Type B pancreatic cell (in vitro differentiated cells): ENCODE data around the gene FOXB1. TPM values are rescaled to one million over a fixed set of nuclear protein-coding genes. Genes with fewer than 3 reads are reported as not detected.

Experiments
- DNase-seq: peaks from one replicate; pipeline ENCODE4 v3.0.0; 2021; ENCODE audit warnings: mixed read lengths; ENCODE audit not compliant: unreplicated experiment; ENCODE audit errors: extremely low spot score
- H3K27ac Mint-ChIP-seq: 2 replicates; pipeline ENCODE4 v1.8.0; 2021; ENCODE audit warnings: mild to moderate bottlenecking, mixed read lengths
- H3K27me3 Mint-ChIP-seq: 2 replicates; pipeline ENCODE4 v1.8.0; 2021; ENCODE audit warnings: mixed read lengths
- H3K36me3 Mint-ChIP-seq: 2 replicates; pipeline ENCODE4 v1.8.0; 2021; ENCODE audit warnings: mixed read lengths
- H3K4me1 Mint-ChIP-seq: one replicate; pipeline ENCODE4 v1.8.0; 2021; ENCODE audit warnings: mixed read lengths; ENCODE audit not compliant: unreplicated experiment
- H3K4me3 Mint-ChIP-seq: 2 replicates; pipeline ENCODE4 v1.8.0; 2021; ENCODE audit warnings: mild to moderate bottlenecking, mixed read lengths
- H3K9me3 Mint-ChIP-seq: 2 replicates; pipeline ENCODE4 v1.8.0; 2021; ENCODE audit warnings: mixed read lengths
- CTCF ChIP-seq: fragments of 200-600 bp; sonication (generic); conservative IDR thresholded peaks from 2 replicates; pipeline ENCODE4 v1.5.0; 2021; ENCODE audit warnings: antibody characterized with exemption, mild to moderate bottlenecking
- total RNA-seq: library from RNA; stranded (reverse); gene quantifications from 2 replicates; pipeline ENCODE4 v1.2.1, GENCODE V29; 2021; ENCODE audit warnings: low replicate concordance

FOXB1 gene
- total RNA-seq, 1 donor from 2014 or later = 0.60 TPM

- no peak for DNase-seq
- peaks cover 47% of the 10 kb centered on the region for H3K27me3 Mint-ChIP-seq
Measured at GRCh38 chr15:60035344-60035743, 31.2 kb downstream of the FOXB1 start.

GRCh38 chr15:60039316-60039715 lies 35.2 kb downstream of the FOXB1 start:
- Mint-ChIP-seq H3K9me3 (no peaks in the 10 kb centered on the region), H3K27me3 (peaks cover 52% of the 10 kb centered on the region), H3K4me3 (no peak overlapping the region), H3K4me1 (no peaks in the 10 kb centered on the region), H3K36me3 (no peaks in the 10 kb centered on the region), H3K27ac (no peak overlapping the region)
- TF ChIP-seq CTCF = no peak
- no peak for DNase-seq

More at GRCh38 chr15:60035344-60035743, 31.2 kb downstream of the FOXB1 start:
- H3K9me3 Mint-ChIP-seq = no peaks in the 10 kb centered on the region
- no peak for TF ChIP-seq CTCF
- no peaks in the 10 kb centered on the region for H3K36me3 Mint-ChIP-seq
- no peaks in the 10 kb centered on the region for H3K4me1 Mint-ChIP-seq
- no peak overlapping the region for H3K27ac Mint-ChIP-seq
- no peak overlapping the region for H3K4me3 Mint-ChIP-seq

GRCh38 chr15:60043744-60044435 lies 39.8 kb downstream of the FOXB1 start:
- H3K27me3 Mint-ChIP-seq = peaks cover 63% of the 10 kb centered on the region
- H3K27ac Mint-ChIP-seq = no peak overlapping the region
- no peaks in the 10 kb centered on the region for H3K4me1 Mint-ChIP-seq
- TF ChIP-seq CTCF = no peak
- DNase-seq = no peak
- no peaks in the 10 kb centered on the region for H3K36me3 Mint-ChIP-seq
- no peak overlapping the region for H3K4me3 Mint-ChIP-seq
- no peaks in the 10 kb centered on the region for H3K9me3 Mint-ChIP-seq

GRCh38 chr15:60044636-60045270 lies 40.6 kb downstream of the FOXB1 start:
- H3K4me3 Mint-ChIP-seq = no peak overlapping the region
- H3K9me3 Mint-ChIP-seq = peaks cover 2% of the 10 kb centered on the region
- peaks cover 55% of the 10 kb centered on the region for H3K27me3 Mint-ChIP-seq
- H3K4me1 Mint-ChIP-seq = no peaks in the 10 kb centered on the region
- TF ChIP-seq CTCF = no peak
- H3K36me3 Mint-ChIP-seq = no peaks in the 10 kb centered on the region
- H3K27ac Mint-ChIP-seq = no peak overlapping the region
- no peak for DNase-seq

- no peak for TF ChIP-seq CTCF
- Mint-ChIP-seq H3K9me3 (peaks cover 14% of the 10 kb centered on the region), H3K27ac (no peak overlapping the region), H3K4me1 (no peaks in the 10 kb centered on the region), H3K36me3 (no peaks in the 10 kb centered on the region), H3K27me3 (peaks cover 35% of the 10 kb centered on the region), H3K4me3 (no peak overlapping the region)
- DNase-seq = no peak
Measured at GRCh38 chr15:60047701-60048100, 43.6 kb downstream of the FOXB1 start.
